HG03025 (cell line): ENCODE data around the gene C8G.

Source experiments
- ATAC-seq: cut with Tn5 transposase; IDR thresholded peaks from one replicate; pipeline ENCODE4 v1.9.1; 2021; ENCODE audit warnings: mild to moderate bottlenecking, moderate library complexity; ENCODE audit not compliant: unreplicated experiment, low FRiP score

Gene C8G

DNA sequence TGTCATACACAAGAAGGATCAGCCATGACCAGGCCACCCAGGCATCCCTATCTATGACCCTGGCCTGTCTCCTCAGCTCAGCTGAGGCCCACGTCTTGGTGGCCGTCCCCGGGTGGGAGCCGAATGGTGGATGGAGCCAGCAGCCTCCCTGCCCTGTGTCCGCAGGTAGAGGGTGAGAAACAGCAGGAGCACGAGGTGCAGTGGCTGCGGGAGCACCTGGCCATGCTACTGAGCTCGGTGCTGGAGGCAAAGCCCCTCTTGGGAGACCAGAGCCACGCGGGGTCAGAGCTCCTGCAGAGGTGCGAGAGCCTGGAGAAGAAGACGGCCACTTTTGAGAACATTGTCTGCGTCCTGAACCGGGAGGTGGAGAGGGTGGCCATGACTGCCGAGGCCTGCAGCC lies 25.0 kb upstream of the C8G start:
- ATAC-seq = no peak

DNA sequence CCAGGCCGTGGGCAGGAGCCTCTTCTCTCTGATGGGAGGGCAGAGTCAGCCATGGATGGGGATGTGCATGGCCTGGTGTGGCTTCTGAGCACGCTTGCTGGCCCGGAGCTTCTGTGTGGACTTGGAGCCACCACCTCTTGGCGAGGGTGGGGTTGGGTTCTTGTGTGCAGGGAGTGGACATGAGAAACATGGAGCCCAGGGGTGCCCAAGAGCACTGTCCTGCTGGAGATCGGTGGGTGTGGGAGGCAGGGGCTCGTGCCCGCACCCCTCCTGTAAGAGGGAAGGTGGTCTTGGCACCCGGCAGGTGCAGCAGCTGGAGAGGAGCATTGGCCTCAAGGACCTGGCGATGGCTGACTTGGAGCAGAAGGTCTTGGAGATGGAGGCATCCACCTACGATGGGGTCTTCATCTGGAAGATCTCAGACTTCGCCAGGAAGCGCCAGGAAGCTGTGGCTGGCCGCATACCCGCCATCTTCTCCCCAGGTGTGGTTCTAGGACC lies 24.3 kb upstream of the C8G start:
- no peak for ATAC-seq

DNA sequence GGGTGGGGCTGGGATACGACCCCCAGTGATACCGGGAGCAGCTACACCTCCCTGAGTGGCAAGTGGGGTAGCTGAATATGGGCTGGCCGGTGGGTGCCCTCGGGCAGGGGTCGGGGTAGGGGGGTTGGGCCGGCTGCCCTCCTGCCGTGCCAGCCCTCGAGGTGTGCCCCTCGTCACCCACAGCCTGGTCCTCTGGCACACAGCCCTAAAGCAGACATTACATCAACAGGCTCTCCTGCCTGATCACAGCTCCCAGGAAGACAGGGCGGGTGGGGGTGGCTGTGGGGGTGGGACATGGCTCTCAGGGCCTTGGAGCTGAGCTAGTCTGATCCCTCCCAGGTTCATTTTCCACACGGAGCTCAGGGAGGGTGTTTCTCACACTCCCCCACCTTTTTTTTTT lies 23.7 kb upstream of the C8G start:
- no peak for ATAC-seq

DNA sequence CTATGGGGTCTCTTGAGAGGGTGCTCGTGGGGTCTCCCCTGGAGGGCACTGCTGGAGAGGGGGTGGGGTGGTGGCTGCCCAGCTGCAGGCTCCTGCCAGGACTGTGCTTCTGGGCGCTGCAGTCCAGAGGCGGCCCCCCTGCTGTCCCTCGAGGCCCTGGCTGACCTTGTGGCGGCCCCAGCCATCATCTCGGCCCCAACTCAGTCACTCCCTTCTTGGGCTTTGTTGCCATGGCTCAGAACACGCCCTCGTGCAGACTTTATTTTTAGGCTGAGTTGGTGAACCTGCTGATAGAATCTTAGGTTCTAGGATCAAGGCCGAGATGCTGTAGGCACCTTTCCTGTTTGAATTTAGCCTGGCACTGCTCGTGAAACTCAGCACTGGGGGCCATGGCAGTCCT lies 23.3 kb upstream of the C8G start:
- no peak for ATAC-seq

DNA sequence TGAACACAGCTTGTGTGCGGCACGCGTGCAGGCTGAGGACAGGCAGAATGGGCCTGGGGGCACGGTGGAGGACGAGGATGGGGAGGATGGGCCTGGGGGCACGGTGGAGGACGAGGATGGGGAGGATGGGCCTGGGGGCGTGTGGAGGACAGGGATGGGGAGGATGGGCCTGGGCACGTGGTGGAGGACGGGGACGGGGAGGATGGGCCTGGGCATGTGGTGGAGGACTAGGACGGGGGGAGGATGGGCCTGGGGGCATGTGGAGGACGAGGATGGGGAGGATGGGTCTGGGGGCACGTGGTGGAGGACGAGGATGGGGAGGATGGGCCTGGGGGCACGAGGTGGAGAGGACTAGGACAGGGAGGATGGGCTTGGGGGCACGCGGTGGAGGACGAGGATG lies 22.5 kb upstream of the C8G start:
- no peak for ATAC-seq

DNA sequence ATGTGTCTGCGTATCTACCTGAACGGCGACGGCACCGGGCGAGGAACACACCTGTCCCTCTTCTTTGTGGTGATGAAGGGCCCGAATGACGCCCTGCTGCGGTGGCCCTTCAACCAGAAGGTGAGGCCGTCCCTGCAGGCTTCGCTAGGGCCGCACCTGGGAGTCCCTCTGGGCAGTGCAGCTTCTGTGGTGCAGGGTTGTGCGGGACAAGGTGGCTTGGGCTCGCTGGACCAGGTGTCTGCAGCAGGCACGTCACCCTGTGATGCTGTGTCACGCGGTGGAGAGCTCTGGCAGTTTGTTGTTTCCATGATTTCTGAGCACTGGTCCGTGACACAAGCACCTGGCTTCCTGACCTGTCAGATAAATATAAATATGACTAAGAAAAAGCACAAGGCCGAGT lies 21.2 kb upstream of the C8G start:
- ATAC-seq = no peak

DNA sequence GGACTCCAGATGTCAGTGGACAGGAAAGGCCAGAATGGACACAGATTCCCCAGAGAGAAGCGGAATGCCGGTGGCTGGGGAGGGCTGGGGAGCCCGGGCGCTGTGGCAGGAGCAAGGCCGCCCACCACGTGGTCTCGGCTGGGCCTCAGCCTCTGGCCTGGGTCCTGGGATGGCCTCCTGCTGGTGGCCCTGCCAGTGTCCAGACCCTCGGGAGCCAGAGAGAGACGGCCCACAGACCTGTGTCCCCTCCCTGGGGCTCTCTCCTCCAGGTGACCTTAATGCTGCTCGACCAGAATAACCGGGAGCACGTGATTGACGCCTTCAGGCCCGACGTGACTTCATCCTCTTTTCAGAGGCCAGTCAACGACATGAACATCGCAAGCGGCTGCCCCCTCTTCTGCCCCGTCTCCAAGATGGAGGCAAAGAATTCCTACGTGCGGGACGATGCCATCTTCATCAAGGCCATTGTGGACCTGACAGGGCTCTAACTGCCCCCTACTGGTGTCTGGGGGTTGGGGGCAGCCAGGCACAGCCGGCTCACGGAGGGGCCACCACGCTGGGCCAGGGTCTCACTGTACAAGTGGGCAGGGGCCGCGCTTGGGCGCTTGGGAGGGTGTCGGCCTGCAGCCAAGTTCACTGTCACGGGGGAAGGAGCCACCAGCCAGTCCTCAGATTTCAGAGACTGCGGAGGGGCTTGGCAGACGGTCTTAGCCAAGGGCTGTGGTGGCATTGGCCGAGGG lies 19.5 kb upstream of the C8G start:
- no peak for ATAC-seq

DNA sequence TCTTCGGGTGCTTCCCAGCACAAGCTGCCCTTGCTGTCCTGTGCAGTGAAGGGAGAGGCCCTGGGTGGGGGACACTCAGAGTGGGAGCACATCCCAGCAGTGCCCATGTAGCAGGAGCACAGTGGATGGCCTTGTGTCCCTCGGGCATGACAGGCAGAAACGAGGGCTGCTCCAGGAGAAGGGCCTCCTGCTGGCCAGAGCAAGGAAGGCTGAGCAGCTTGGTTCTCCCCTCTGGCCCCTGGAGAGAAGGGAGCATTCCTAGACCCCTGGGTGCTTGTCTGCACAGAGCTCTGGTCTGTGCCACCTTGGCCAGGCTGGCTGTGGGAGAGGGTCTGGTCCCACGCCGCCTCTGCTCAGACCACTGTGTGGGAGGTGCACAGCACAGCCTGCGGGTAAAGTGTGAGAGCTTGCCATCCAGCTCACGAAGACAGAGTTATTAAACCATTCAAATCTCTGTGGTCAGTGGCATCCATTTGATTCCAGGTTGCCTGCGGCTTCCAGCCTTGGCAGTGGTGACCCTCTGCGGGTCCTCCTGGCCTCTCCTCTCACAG lies 18.8 kb upstream of the C8G start:
- ATAC-seq = no peak

DNA sequence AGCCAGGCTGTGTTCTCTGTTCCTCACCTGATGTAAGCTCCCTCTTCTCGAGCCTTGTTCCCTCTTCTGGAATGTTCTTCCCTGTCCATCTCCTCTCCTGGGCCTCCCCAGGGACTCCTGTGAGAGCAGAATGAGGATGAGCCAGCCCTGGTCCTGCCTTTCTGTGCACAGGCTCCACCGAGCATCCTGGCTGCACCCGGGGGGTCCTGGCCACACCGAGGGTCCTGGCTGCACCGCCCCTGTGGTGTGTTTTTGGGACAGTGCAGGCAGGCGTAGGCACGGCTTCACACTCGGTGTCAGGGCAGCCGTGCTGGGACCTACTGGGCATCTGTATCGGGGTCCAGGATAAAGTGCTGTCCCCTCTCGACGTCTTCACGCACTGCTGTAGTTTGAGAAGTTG lies 18.3 kb upstream of the C8G start:
- ATAC-seq = no peak

DNA sequence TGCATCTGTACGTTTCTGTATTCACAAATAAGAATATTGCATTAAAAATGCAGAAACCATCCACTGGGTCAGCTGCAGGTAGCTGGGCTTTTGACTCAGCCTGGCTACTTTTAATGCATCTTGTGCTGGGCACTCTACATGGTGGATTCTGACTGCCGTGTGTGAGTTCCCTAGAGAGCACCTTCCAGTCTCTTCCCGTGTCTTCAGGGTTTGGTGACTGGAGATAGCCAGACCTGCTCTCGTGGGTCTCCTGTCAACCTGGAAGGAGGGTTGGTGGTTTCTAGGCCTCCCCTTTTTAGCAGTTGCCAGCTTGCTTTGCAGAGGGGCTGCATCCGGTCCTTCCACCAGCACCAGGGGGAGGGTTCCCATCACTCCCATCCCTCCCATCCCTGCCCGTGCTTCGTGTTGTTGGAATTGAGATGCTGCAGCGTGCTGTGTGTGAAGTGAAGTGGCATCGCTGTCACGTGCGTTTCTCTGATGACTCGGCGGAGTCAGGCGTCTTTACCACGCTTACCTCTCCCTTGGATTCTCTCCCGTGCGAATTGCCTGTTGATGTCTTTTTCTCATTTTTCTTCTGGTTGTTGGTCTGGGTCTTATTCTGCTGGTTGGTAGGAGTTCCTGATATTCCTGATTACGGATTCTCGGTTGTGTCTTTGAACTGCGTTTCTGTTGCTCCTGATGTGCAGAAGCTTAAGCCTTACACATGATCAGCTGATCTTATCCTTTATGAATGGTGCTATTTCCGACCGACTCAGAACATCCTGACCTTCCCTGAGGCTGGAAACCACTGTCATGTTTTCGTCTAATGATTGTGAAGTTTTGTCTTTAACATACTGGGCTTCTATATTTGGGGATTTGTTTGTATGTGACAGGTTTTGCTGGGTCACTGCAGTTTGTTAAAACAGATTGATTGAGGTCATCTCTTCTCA lies 17.4 kb upstream of the C8G start:
- ATAC-seq = no peak

DNA sequence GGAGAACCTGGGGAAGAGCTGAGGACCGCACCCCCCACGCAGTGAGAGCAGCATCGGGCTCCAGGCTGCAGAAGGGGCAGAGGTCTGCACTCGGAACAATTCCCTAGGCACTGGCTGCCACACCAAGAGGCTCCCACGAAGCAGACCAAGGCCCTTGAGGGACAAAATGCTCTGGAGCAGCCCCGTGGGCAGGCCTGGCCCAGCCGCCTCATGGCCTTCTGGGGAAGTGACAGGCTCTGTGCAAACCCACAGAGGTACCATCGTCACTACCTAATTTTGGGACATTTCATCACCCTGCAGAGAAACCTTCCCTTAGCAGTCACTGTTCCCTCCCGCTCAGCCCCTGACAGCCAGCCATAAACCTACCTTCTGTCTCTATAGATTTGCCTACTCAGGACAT lies 16.5 kb upstream of the C8G start:
- no peak for ATAC-seq

DNA sequence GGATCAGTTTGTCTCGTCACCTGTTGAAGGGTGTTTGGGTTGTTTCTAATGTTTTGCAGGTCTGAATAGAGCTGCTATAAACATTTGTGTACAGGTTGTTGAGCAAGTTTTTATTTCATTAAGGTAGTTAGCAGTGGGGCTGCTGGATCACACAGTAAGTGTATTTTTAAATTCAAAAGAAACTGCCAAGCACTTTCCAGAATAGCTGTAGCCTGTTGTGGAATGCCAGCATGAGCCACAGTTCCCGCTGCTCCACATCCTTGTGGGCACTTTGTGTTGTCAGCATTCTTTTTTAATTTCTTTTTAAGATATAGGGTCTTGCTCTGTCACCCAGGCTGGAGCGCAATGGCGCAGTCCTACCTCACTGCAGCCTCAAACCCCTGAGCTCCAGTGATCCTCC lies 15.0 kb upstream of the C8G start:
- no peak for ATAC-seq

DNA sequence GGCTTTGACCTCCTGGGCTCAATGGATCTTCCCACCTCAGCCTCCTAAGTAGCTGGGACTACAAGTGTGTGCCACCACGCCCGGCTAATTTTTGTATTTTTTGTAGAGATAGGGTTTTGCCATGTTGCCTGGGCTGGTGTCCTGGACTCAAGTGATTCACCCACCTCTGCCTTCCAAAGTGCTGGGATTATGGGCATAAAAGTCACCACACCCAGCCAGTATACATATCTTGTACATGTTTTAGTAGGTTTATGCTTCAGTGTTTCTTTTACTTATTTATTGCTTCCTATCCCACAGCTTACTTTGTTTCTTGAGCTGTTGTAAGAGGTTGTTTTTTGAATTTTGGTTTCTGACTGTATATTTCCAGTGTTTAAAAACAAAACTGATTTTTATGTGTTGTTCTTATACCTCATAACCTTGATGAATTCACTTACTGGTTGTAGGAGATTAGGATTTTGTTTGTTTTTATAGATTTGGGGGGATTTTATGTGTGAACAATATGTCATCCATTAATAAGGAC lies 13.4 kb upstream of the C8G start:
- no peak for ATAC-seq

DNA sequence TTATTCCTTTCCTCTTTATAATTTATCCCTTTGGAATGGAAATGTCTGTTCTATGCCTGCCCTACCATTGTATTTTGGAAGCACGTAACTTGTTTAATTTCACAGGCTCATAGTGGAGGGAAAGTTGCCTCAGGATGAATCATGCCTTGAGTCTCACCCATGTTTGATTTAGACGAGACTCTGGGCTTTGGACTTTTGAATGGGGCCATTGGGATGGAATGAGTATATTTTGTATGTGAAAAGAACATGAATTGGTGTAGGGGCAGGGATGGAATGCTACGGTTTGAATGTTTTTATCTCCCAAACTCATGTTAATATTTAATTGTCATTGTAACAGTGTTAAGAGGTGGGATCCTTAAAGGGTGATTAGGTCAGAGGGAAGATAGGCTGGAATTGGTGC lies 10.8 kb upstream of the C8G start:
- ATAC-seq = no peak

DNA sequence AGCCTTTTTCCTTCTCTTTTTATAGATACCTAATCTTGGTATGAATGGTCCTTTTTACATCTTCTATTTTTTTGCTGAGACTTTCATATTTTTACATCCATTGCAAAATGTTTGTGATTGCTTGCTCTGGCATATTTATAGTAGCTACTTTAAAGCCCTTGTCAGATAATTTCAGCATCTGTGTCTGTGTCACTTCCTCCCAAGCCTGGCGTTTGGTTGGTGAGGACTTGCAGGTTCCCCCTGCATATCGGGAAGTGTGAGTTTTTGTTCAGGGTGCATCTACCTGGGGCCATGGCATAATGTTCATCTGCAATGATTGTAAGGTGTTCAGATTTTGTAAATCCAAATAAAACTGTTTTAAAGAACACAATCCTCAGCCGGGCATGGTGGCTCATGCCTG lies 9.4 kb upstream of the C8G start:
- no peak for ATAC-seq

DNA sequence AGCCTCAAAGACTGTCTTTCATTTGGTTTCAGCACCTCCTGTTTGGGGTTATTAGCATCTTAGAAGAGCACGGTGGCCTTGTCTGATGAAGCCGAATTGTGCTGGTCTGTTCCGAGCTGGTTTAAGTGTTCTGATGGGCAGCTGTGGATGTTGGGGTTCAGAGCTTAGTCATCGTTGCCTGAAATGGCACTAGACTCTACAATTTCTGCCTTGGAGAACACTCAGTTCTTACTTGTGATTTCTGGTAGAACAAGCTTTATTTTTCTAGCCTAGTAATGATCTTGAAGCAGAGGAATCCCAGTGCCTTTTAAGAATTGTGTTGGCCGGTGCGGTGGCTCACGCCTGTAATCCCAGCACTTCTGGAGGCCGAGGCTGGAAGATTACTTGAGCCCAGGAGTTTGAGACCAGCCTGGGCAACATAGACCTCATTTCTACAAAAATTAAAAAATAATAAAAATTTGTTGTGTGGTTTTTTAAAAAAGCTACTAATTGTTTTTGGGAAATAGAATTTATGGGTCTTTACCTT lies 8.3 kb upstream of the C8G start:
- ATAC-seq = no peak

DNA sequence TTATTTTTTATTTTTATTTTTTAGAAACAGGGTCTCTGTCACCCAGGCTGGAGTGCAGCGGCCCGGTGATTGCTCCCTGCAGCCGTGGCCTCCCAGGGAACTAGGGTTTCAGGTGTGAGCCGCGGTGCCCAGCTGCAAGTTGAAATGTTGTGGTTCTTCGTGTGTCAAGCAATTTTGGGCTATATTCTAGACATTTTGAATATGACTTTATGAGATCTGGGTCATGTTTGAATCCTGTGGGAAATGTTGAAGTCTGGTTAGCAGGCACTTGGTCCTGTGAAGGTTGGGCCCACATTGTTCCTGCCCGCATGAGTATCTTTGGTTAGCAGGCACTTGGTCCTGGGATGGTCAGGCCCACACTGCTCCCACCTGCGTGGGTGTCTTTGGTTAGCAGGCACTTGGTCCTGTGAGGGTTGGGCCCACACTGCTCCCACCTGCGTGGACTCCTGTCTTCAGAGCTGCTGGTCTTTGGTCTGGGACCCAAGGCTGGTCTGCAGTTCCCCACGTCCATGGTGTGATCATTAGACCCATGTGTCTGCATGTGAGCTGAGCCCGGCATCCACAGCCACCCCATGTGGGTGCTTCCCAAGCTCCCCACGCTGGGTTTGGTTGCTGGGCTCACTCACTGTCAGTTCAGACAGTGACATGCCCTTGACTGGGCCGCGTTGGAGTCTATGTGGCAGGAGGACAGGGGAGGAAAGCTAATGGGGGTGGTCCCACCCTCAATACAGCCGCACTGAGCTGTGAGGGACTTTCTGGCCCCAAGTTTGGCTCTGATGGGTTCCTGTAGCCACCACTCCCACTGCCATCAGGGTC lies 7.6 kb upstream of the C8G start:
- no peak for ATAC-seq

DNA sequence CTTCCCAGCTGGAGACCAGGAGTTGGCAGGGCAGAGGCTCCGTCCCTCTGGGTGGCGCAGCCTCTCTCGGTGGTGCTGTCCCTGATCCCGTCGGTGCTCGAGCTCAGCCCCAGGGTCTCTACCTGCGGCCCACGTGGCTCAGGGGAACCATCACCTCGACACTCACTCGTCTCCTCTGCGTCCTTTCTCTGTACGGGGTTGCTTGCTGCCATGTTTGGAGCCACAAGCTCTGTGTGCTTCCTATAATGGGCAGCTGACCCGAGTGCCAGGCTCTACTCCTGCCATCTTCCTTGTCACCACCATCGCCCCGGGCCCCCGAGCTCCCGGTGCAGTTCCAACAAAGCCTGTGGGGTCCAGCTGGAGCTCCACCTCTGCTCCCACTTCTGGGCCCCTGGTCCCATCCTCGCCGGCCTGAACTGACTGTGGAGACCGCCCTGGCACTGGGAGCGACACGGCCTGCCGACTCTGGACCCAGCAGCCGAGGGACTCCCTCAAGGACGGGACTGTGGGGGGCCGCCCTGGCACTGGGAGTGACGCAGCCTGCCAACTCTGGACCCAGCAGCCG lies 5.5 kb upstream of the C8G start:
- ATAC-seq = no peak

DNA sequence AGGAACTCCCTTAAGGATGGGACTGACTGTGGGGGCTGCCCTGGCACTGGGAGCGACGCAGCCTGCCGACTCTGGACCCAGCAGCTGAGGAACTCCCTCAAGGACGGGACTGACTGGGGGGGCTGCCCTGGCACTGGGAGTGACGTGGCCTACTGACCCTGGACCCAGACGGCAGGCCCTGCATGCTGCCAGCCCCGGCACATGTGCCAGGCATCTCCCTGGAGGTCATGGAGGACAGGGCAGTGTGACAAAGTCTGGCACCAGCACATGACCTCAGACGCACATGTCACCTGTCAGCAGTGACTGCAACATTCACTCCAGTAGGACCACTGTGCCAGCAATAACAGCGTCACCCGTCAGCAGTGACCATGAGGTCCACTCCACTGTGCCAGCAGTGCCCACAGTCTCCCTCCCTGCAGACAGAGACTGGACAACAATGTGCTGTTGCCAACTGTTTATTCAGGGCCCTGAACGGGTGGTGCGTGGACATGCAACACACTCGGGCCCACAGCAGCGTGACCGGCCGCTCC lies 5.0 kb upstream of the C8G start:
- no peak for ATAC-seq
